HG03064 (cell line): ENCODE results near the gene ZFYVE9.
"Not testable (repeated sequence)": the region's sequence is repeated elsewhere in the genome, so short reads cannot be mapped to it uniquely, and the experiment has no call there.

Source experiments
- ATAC-seq: cut with Tn5 transposase; IDR thresholded peaks from one replicate; pipeline ENCODE4 v1.9.1; 2021; ENCODE audit warnings: low read depth; ENCODE audit not compliant: unreplicated experiment

ZFYVE9 gene

GRCh38 chr1:52364235-52364839 lies 222.4 kb downstream of the ZFYVE9 start:
- ATAC-seq = no peak

GRCh38 chr1:52365071-52365745 lies 223.3 kb downstream of the ZFYVE9 start:
- no peak for ATAC-seq

GRCh38 chr1:52365746-52366516 lies 224.0 kb downstream of the ZFYVE9 start, which contains the start of gene CC2D1B:
CC2D1B (minus strand) TSS chr1:52366205; CDS start chr1:52364620, 1,585 bp downstream.
- ATAC-seq = peak; percentile 92

- ATAC-seq = no peak
Observed at GRCh38 chr1:52366517-52366827, 224.6 kb downstream of the ZFYVE9 start.

GRCh38 chr1:52367272-52367671 lies 225.4 kb downstream of the ZFYVE9 start:
- ATAC-seq = no peak

GRCh38 chr1:52368383-52369172 lies 226.7 kb downstream of the ZFYVE9 start:
- no peak for ATAC-seq

GRCh38 chr1:52369851-52370250 lies 228.0 kb downstream of the ZFYVE9 start:
- not testable (repeated sequence) for ATAC-seq

GRCh38 chr1:52385376-52385775 lies 243.5 kb downstream of the ZFYVE9 start:
- ATAC-seq = no peak

- ATAC-seq = no peak
Observed at GRCh38 chr1:52386458-52386857, 244.6 kb downstream of the ZFYVE9 start.

- no peak for ATAC-seq
Observed at GRCh38 chr1:52393174-52393573, 251.3 kb downstream of the ZFYVE9 start.
